Testis (tissue), 2 donors: Measurements from ENCODE around the gene SBSN.

Experiments used
- CTCF ChIP-seq, 3 experiments: fragments of 450-650 bp in 2 of 3; fragments of 200-600 bp in 1 of 3; sonication (generic) in 1 of 3; IDR thresholded peaks; one replicate each; pipeline ENCODE4 v1.5.1; 2016 to 2019; ENCODE audit warnings: antibody characterized with exemption in 3 of 3, mild to moderate bottlenecking in 2 of 3, moderate library complexity in 1 of 3
- POLR2A ChIP-seq: fragments of 450-650 bp; IDR thresholded peaks from one replicate; pipeline ENCODE4 v1.6.1; 2017; ENCODE audit warnings: antibody characterized with exemption, mild to moderate bottlenecking, moderate library complexity

DNA sequence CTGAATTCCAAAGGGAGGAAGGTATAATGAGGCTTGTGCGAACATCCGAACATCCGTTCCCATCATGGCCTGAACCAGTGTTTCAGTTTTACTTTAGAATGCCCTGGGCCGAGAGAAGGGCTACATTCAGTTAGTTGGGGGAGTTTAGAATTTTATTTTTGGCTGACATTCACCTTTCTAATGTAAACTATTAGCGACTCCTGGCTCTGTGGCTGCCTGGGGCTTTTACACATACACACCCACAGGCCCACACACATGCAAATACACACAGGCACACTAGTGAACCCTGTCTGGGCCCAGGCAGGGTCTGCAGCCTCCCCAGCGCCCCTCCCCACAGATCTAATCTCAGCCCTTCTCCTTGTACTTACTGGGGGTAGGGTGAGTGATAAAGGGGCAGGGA is 11.2 kb upstream of the SBSN start:
- no peak for TF ChIP-seq CTCF (IDR thresholded peaks at IDR 0.05)
- TF ChIP-seq POLR2A = no peak
